A549 (cell line): ENCODE data around the gene MTG1. TPM values are rescaled to one million over a fixed set of nuclear protein-coding genes. Genes with fewer than 3 reads are reported as not detected.
"Not testable (repeated sequence)": the region's sequence is repeated elsewhere in the genome, so short reads cannot be mapped to it uniquely, and the experiment has no call there.

Experiments used
- ATAC-seq, 2 experiments: fragments of 200-7000 bp in 1 of 2; fragments of >200 bp in 1 of 2; cut with Nextera tagmentation in 1 of 2; cut with Tn5 transposase in 1 of 2; 3 replicates each; pipeline versions ENCODE4 v1.8.0 to v1.9.1; 2018 to 2020; ENCODE audit warnings: mild to moderate bottlenecking in 1 of 2, moderate library complexity in 1 of 2
- CTCF ChIA-PET: fragments of 300-600 bp; sonication (Branson Sonifier 250); formaldehyde crosslinking; extraction: SDS; loops from one replicate; lab custom pipeline; 2021; ENCODE audit warnings: antibody characterized with exemption, inconsistent platforms; lab: Yijun Ruan, JAX
- POLR2A ChIA-PET: fragments of 350-600 bp; formaldehyde crosslinking; extraction: SDS; loops from one replicate; lab custom pipeline; 2021; ENCODE audit warnings: antibody characterized with exemption, inconsistent platforms; lab: Yijun Ruan, JAX
- DNase-seq, 2 experiments: peaks; one replicate each; pipeline versions ENCODE4 v3.0.0 to v3.0.0-alpha.2; 2011 to 2016; ENCODE audit warnings: low read depth in 1 of 2, low spot score in 1 of 2
- FAIRE-seq: peaks from 2 replicates; lab custom pipeline; 2011; peaks lifted over from hg19 to GRCh38; lab: Jason Lieb, UNC
- H3K27ac ChIP-seq, 2 experiments: fragments of >200 bp; sonication (Bioruptor Twin); formaldehyde crosslinking; 3 replicates each; pipeline ENCODE4 v1.5.1; 2016 to 2017
- H3K4me1 ChIP-seq: fragments of >200 bp; sonication (Bioruptor Twin); formaldehyde crosslinking; 3 replicates; pipeline ENCODE4 v1.6.1; 2016
- H3K4me2 ChIP-seq: fragments of >200 bp; sonication (Bioruptor Twin); formaldehyde crosslinking; 3 replicates; pipeline ENCODE4 v1.6.1; 2016
- H3K4me3 ChIP-seq: fragments of >200 bp; sonication (Bioruptor Twin); formaldehyde crosslinking; 3 replicates; pipeline ENCODE4 v1.5.1; 2016
- H3K9me3 ChIP-seq: fragments of >200 bp; sonication (Bioruptor Twin); formaldehyde crosslinking; 3 replicates; pipeline ENCODE4 v1.6.1; 2016
- BHLHE40 ChIP-seq: IDR thresholded peaks from 2 replicates; pipeline ENCODE4 v1.6.1; 2012; ENCODE audit warnings: low read depth, low read length, inconsistent platforms
- CHD2 ChIP-seq: fragments of 150-350 bp; IDR thresholded peaks from 2 replicates; pipeline ENCODE4 v1.6.1; 2014; ENCODE audit warnings: low read length; ENCODE audit not compliant: partially characterized antibody
- EHMT2 ChIP-seq: fragments of 200-600 bp; sonication (generic); IDR thresholded peaks from 2 replicates; pipeline ENCODE4 v1.6.1; 2016; ENCODE audit warnings: antibody characterized with exemption, low read depth, mild to moderate bottlenecking, moderate library complexity
- ELK1 ChIP-seq: fragments of 150-350 bp; IDR thresholded peaks from 2 replicates; pipeline ENCODE4 v1.6.1; 2014; ENCODE audit warnings: low read depth, mild to moderate bottlenecking, low read length
- EP300 ChIP-seq, 2 experiments: fragments of >200 bp; sonication (Bioruptor Twin); formaldehyde crosslinking; IDR thresholded peaks; 2 replicates in 1 of 2; 3 replicates in 1 of 2; pipeline ENCODE4 v1.6.1; 2016 to 2017
- FOSL2 ChIP-seq, 2 experiments: fragments of 450-650 bp in 1 of 2; fragments of >200 bp in 1 of 2; sonication (Bioruptor Twin) in 1 of 2; formaldehyde crosslinking; IDR thresholded peaks; 2 replicates each; pipeline versions ENCODE4 v1.5.0 to v1.6.1; 2016 to 2020; ENCODE audit warnings: mild to moderate bottlenecking in 1 of 2, moderate library complexity in 1 of 2
- GATA3 ChIP-seq: IDR thresholded peaks from 2 replicates; pipeline ENCODE4 v1.6.1; 2012; ENCODE audit warnings: borderline replicate concordance
- HDAC2 ChIP-seq: fragments of 200-600 bp; sonication (generic); IDR thresholded peaks from 2 replicates; pipeline ENCODE4 v1.6.1; 2016
- HMGXB4 ChIP-seq: fragments of 250-450 bp; sonication (Bioruptor Pico); IDR thresholded peaks from 2 replicates; pipeline ENCODE4 v1.5.0; 2021; ENCODE audit warnings: mild to moderate bottlenecking, moderate library complexity, borderline replicate concordance
- HOXA7 ChIP-seq: fragments of 250-450 bp; sonication (Bioruptor Pico); IDR thresholded peaks from 2 replicates; pipeline ENCODE4 v1.5.0; 2020; ENCODE audit warnings: mild to moderate bottlenecking, moderate library complexity
- HOXB13 ChIP-seq: fragments of 250-450 bp; sonication (Bioruptor Pico); IDR thresholded peaks from 2 replicates; pipeline ENCODE4 v1.5.0; 2020; ENCODE audit warnings: low read depth, mild to moderate bottlenecking, moderate library complexity
- JUN ChIP-seq, 2 experiments: fragments of >200 bp; sonication (Bioruptor Twin); formaldehyde crosslinking; IDR thresholded peaks; 2 replicates in 1 of 2; 3 replicates in 1 of 2; pipeline ENCODE4 v1.6.1; 2016 to 2017
- KDM1A ChIP-seq: fragments of 200-600 bp; sonication (generic); IDR thresholded peaks from 2 replicates; pipeline ENCODE4 v1.6.1; 2016; ENCODE audit warnings: low read depth, mild to moderate bottlenecking
- KDM5A ChIP-seq: fragments of 200-600 bp; sonication (generic); IDR thresholded peaks from 2 replicates; pipeline ENCODE4 v1.6.1; 2016; ENCODE audit warnings: antibody characterized with exemption, mild to moderate bottlenecking
- NR3C1 ChIP-seq: fragments of >200 bp; sonication (Bioruptor Twin); formaldehyde crosslinking; IDR thresholded peaks from 3 replicates; pipeline ENCODE4 v1.6.1; 2017
- RARB ChIP-seq: fragments of 250-450 bp; sonication (Bioruptor Pico); IDR thresholded peaks from 2 replicates; pipeline ENCODE4 v1.8.0; 2021; ENCODE audit warnings: mild to moderate bottlenecking, moderate library complexity
- RCOR1 ChIP-seq: fragments of 150-350 bp; IDR thresholded peaks from 2 replicates; pipeline ENCODE4 v1.6.1; 2014; ENCODE audit warnings: antibody characterized with exemption, low read length, low read depth
- RFX5 ChIP-seq: fragments of 450-650 bp; IDR thresholded peaks from 2 replicates; pipeline ENCODE4 v1.7.1; 2014; ENCODE audit warnings: antibody characterized with exemption, mild to moderate bottlenecking, moderate library complexity
- ZNF302 ChIP-seq: fragments of 250-450 bp; sonication (Bioruptor Pico); IDR thresholded peaks from 2 replicates; pipeline ENCODE4 v1.9.0; 2021; ENCODE audit warnings: inconsistent platforms, mild to moderate bottlenecking, moderate library complexity
- ZSCAN20 ChIP-seq: fragments of 250-450 bp; sonication (Bioruptor Pico); IDR thresholded peaks from 2 replicates; pipeline ENCODE4 v1.8.0; 2022; ENCODE audit warnings: mild to moderate bottlenecking, moderate library complexity
- WGBS: methylation state at CpG from one replicate; pipeline ENCODE4 v1.1.6; 2017; ENCODE audit errors: missing lambda C conversion rate; 5-methylcytosine and 5-hydroxymethylcytosine counted together
- polyA plus RNA-seq, 4 experiments: library from polyadenylated mRNA; depleted of rRNA in 3 of 4; stranded (reverse); fragments of >200 nt; fragmentation: RNase III in 1 of 4; extraction: RNeasy Plus Mini Kit Qiagen cat#74134 plus additional on column Dnase treatment in 1 of 4; gene quantifications; 2 replicates in 3 of 4; 3 replicates in 1 of 4; pipeline ENCODE4 v1.2.3, GENCODE V29; 2011 to 2017
- TF ChIP-seq, protein P1 (sequence below): fragments of >200 bp; sonication (Bioruptor Twin); formaldehyde crosslinking; IDR thresholded peaks from 3 replicates; pipeline ENCODE4 v1.5.1; 2016
- TF ChIP-seq, protein P2 (sequence below): fragments of 250-450 bp; sonication (Bioruptor Pico); IDR thresholded peaks from 2 replicates; pipeline ENCODE4 v1.5.0; 2020; ENCODE audit warnings: low read depth, mild to moderate bottlenecking, moderate library complexity

Gene MTG1
- polyA plus RNA-seq, 2 of the 4 experiments (the other 2 are of a cell fraction) = 60.3 to 67.2 TPM

DNA sequence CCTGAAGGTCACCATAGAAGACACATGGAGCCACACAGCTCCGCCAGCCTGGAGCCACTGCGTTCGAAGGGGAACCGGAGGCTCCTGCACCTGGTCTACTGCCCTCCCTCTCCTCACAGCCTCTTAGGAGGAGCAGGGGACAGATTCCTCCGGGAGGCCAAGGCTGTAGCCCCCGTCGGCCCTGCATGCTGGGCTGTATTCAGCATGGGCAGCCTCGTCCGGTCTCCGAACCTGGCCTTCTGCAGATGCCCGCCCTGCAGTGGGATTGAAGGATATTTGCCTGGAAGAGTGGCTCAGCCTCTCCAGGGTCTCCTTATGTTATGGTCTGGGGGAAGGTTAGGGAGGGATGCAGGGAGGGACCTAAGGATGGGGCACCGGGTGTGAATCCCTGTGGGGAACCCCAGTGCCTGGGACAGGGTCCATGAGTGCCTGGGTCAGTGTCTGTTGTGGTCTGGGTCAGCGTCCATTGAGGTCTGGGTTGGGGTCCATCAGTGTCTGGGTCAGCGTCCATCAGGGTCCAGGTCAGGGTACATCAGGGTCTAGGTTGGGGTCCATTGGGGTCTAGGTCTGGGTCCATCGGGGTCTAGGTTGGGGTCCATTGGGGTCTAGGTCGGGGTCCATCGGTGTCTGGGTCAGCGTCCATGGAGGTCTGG is 46.8 kb downstream of the MTG1 start (continued):
- no peak for TF ChIP-seq KDM5A
- no peak for TF ChIP-seq RFX5
- TF ChIP-seq FOSL2 (IDR thresholded peaks at IDR 0.05) = no peak
- no peak for TF ChIP-seq FOSL2 (CRISPR knock-in tag; IDR thresholded peaks at IDR 0.05)

DNA sequence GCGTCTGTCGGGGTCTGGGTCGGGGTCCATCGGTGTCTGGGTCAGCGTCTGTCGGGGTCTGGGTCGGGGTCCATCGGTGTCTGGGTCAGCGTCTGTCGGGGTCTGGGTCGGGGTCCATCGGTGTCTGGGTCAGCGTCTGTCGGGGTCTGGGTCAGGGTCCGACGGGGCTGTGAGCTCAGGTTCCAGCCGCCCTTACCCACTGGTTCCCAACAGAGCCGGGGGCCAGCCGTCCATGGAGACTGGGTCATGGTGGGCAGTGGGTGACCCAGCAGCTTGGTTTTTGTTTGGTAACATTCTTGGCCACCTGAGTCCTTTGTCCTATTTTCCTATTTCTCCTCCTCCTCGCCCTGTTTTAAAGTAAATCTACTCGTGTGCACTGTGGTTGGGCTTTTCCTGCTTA is 47.4 kb downstream of the MTG1 start:
- DNase-seq, POLR2A ChIA-PET, H3K27ac ChIP-seq, H3K4me1 ChIP-seq, H3K4me2 ChIP-seq, FAIRE-seq, ATAC-seq, H3K4me3 ChIP-seq: not testable (repeated sequence)
- peaks cover 10% of the 10 kb centered on the region; the same call in 1 of the 3 replicates for H3K9me3 ChIP-seq
- whole genome bisulfite sequencing = 68% methylated on average over 13 of the region's 21 CpGs
- CTCF ChIA-PET = interaction anchor here (1.2 kb wide), 1 partner anchor 168 kb away, joined by 3 read pairs; no protein-coding TSS in a partner anchor

- Histone ChIP-seq H3K4me3 (no peak overlapping the region), H3K4me1 (no peaks in the 10 kb centered on the region), H3K4me2 (no peak overlapping the region), H3K9me3 (peaks cover 15% of the 10 kb centered on the region; the same call in 1 of the 3 replicates), H3K27ac (no peak overlapping the region)
- CTCF ChIA-PET = interaction anchor here (1.2 kb wide), 1 partner anchor 167 kb away, joined by 3 read pairs; no protein-coding TSS in a partner anchor
- TF ChIP-seq RARB (CRISPR knock-in tag) = no peak
- no peak for TF ChIP-seq ZSCAN20 (CRISPR knock-in tag)
- TF ChIP-seq GATA3 = no peak
- TF ChIP-seq HOXA7 = no peak
- TF ChIP-seq NR3C1 = no peak
- no peak for TF ChIP-seq KDM1A
- POLR2A ChIA-PET = no interaction called here
- ATAC-seq (no peak), DNase-seq (no peak), FAIRE-seq (no peak)
- 31% methylated on average over 3 of the region's 12 CpGs for WGBS
Observed at GRCh38 chr10:133441780-133442179, 47.8 kb downstream of the MTG1 start.

DNA sequence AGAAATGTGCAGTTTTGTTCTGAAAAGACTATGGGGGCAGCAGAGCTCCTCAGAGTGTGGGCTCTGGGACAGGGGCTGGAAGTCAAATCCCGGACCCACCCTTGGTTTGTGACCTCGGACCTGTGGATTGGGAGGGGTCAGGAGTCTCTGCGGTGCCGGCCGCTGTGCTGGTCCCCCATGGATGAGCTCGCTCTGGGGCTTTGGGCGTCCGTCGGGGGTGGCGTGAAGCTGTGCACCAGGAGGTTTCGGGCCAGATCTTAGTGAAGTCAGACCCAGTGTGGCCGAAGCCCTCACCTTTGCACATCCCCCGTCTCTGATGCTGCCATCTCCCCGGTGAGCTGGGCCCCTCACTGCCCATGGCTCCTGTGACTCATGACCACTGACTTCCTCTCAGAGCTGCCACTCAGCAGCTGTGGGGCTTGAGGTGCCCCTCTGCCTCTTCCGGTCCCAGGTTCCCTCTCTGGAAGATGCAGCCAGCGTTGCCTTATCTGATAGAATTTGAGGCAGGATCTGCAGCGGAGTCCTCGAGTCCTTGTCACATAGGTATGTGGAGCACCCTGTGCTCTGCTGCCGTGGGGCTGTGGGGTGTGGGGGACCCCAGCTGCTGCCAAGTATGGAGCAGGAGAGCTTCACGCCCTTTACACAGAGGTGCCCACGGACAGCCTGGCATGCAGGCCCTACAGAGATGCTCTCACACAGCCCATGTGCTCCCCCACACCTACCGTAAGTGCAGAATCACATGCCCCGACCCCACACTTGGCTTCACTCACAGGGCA is 48.4 kb downstream of the MTG1 start:
- Histone ChIP-seq H3K4me2 (no peak overlapping the region), H3K9me3 (peaks cover 21% of the 10 kb centered on the region; the same call in 2 of the 3 replicates), H3K4me1 (no peaks in the 10 kb centered on the region), H3K27ac (no peak overlapping the region), H3K4me3 (no peak overlapping the region)
- WGBS = 41% methylated on average over 21 of the region's 23 CpGs
- ChIA-PET POLR2A (no interaction called here), CTCF (interaction anchor here (1.2 kb wide), 1 partner anchor 167 kb away, joined by 3 read pairs; no protein-coding TSS in a partner anchor)
- FAIRE-seq (no peak), DNase-seq (no peak), ATAC-seq (no peak; a peak in 1 of 6 replicates)
- TF ChIP-seq, protein P1, sequence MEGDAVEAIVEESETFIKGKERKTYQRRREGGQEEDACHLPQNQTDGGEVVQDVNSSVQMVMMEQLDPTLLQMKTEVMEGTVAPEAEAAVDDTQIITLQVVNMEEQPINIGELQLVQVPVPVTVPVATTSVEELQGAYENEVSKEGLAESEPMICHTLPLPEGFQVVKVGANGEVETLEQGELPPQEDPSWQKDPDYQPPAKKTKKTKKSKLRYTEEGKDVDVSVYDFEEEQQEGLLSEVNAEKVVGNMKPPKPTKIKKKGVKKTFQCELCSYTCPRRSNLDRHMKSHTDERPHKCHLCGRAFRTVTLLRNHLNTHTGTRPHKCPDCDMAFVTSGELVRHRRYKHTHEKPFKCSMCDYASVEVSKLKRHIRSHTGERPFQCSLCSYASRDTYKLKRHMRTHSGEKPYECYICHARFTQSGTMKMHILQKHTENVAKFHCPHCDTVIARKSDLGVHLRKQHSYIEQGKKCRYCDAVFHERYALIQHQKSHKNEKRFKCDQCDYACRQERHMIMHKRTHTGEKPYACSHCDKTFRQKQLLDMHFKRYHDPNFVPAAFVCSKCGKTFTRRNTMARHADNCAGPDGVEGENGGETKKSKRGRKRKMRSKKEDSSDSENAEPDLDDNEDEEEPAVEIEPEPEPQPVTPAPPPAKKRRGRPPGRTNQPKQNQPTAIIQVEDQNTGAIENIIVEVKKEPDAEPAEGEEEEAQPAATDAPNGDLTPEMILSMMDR = no peak
- no peak for TF ChIP-seq JUN (IDR thresholded peaks at IDR 0.05)
- TF ChIP-seq BHLHE40 = no peak
- no peak for TF ChIP-seq ELK1
- no peak for TF ChIP-seq HDAC2
- no peak for TF ChIP-seq HOXB13 (CRISPR knock-in tag)
- TF ChIP-seq, protein P2, sequence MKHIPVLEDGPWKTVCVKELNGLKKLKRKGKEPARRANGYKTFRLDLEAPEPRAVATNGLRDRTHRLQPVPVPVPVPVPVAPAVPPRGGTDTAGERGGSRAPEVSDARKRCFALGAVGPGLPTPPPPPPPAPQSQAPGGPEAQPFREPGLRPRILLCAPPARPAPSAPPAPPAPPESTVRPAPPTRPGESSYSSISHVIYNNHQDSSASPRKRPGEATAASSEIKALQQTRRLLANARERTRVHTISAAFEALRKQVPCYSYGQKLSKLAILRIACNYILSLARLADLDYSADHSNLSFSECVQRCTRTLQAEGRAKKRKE (CRISPR knock-in tag) = no peak
- TF ChIP-seq HOXA7 = no peak
- no peak for TF ChIP-seq RFX5
- no peak for TF ChIP-seq CHD2
- TF ChIP-seq RCOR1 = no peak
- TF ChIP-seq ZNF302 = no peak
- TF ChIP-seq EP300 (IDR thresholded peaks at IDR 0.05) = no peak
- TF ChIP-seq HMGXB4 (CRISPR knock-in tag) = no peak
- TF ChIP-seq EHMT2 = no peak
